8988T (cell line): Measurements from ENCODE around the gene HDAC10.

Experiments used
- DNase-seq: peaks from one replicate; pipeline ENCODE4 v3.0.0; 2011

Gene HDAC10

GRCh38 chr22:50253046-50253915, 2.2 kb upstream of the HDAC10 start:
- DNase-seq, result peak; percentile 18

- DNase-seq, result peak; percentile 73
Measured at GRCh38 chr22:50252082-50253045, 1.3 kb upstream of the HDAC10 start.

GRCh38 chr22:50251477-50252081, 514 bp upstream of the HDAC10 start:
- DNase-seq, result peak; percentile 31

- no peak for DNase-seq
Measured at GRCh38 chr22:50250249-50250554, 863 bp downstream of the HDAC10 start.

GRCh38 chr22:50249341-50250248, 1.5 kb downstream of the HDAC10 start:
- no peak for DNase-seq

GRCh38 chr22:50248196-50249081, 2.6 kb downstream of the HDAC10 start:
- DNase-seq, result no peak

- no peak for DNase-seq
Measured at GRCh38 chr22:50247748-50248147, 3.3 kb downstream of the HDAC10 start.

- no peak for DNase-seq
Measured at GRCh38 chr22:50246242-50247175, 4.6 kb downstream of the HDAC10 start.

- DNase-seq, result no peak
Measured at GRCh38 chr22:50245214-50246072, 5.6 kb downstream of the HDAC10 start.

- peak; percentile 74 for DNase-seq
Measured at GRCh38 chr22:50244420-50245213, 6.4 kb downstream of the HDAC10 start, which contains the start of gene TUBGCP6. TUBGCP6 (minus strand) TSS chr22:50245023; CDS start chr22:50244459, 564 bp downstream.

- DNase-seq, result no peak
Measured at GRCh38 chr22:50243685-50244419, 7.2 kb downstream of the HDAC10 start.

- DNase-seq, result no peak
Measured at GRCh38 chr22:50242406-50242949, 8.6 kb downstream of the HDAC10 start.

- no peak for DNase-seq
Measured at GRCh38 chr22:50238755-50239154, 12.3 kb downstream of the HDAC10 start.

GRCh38 chr22:50236731-50237409, 14.2 kb downstream of the HDAC10 start:
- no peak for DNase-seq

GRCh38 chr22:50233223-50233622, 17.8 kb downstream of the HDAC10 start:
- DNase-seq, result no peak

GRCh38 chr22:50232481-50233151, 18.4 kb downstream of the HDAC10 start:
- no peak for DNase-seq
